ENCODE measurements around the gene GRM1.

Gene GRM1

GRCh38 chr6:146189131-146189530 is 160.3 kb downstream of the GRM1 start:
- no peak for TF ChIP-seq YY1 (IDR thresholded peaks at IDR 0.05; ENCODE audit: insufficient read depth, insufficient read length)
- TF ChIP-seq ZNF274 (IDR thresholded peaks at IDR 0.05; ENCODE audit: low read depth, low read length): no peak
- TF ChIP-seq SUZ12 (IDR thresholded peaks at IDR 0.05; ENCODE audit: extremely low read depth, insufficient read depth, insufficient read length): no peak
- no peak for DNase-seq (ENCODE audit: low read depth, low spot score)
- Histone ChIP-seq H3K9me3 (ENCODE audit: insufficient read depth, low read length) (no peaks in the 10 kb centered on the region), H3K4me3 (ENCODE audit: insufficient read length, low read depth) (no peak overlapping the region), H3K4me1 (ENCODE audit: insufficient read depth, insufficient read length) (no peaks in the 10 kb centered on the region), H3K36me3 (ENCODE audit: insufficient read depth, insufficient read length, low read length) (no peaks in the 10 kb centered on the region), H3K27me3 (ENCODE audit: insufficient read depth, insufficient read length) (no peaks in the 10 kb centered on the region), H3K9ac (ENCODE audit: insufficient read length, low read depth) (no peak overlapping the region)

- Histone ChIP-seq H3K4me3 (ENCODE audit: insufficient read length, low read depth) (no peak overlapping the region), H3K27me3 (ENCODE audit: insufficient read depth, insufficient read length) (no peaks in the 10 kb centered on the region), H3K36me3 (ENCODE audit: insufficient read depth, insufficient read length, low read length) (no peaks in the 10 kb centered on the region), H3K9ac (ENCODE audit: insufficient read length, low read depth) (no peak overlapping the region), H3K9me3 (ENCODE audit: insufficient read depth, low read length) (no peaks in the 10 kb centered on the region), H3K4me1 (ENCODE audit: insufficient read depth, insufficient read length) (no peaks in the 10 kb centered on the region)
- DNase-seq (ENCODE audit: low read depth, low spot score): no peak
- TF ChIP-seq YY1 (IDR thresholded peaks at IDR 0.05; ENCODE audit: insufficient read depth, insufficient read length): no peak
- TF ChIP-seq ZNF274 (IDR thresholded peaks at IDR 0.05; ENCODE audit: low read depth, low read length): no peak
- no peak for TF ChIP-seq SUZ12 (IDR thresholded peaks at IDR 0.05; ENCODE audit: extremely low read depth, insufficient read depth, insufficient read length)
Observed at GRCh38 chr6:146190581-146190980, 161.7 kb downstream of the GRM1 start.

GRCh38 chr6:146191166-146191565 is 162.3 kb downstream of the GRM1 start:
- Histone ChIP-seq H3K27me3 (ENCODE audit: insufficient read depth, insufficient read length) (no peaks in the 10 kb centered on the region), H3K4me1 (ENCODE audit: insufficient read depth, insufficient read length) (no peaks in the 10 kb centered on the region)

GRCh38 chr6:146191612-146192011 is 162.8 kb downstream of the GRM1 start:
- TF ChIP-seq SUZ12 (IDR thresholded peaks at IDR 0.05; ENCODE audit: extremely low read depth, insufficient read depth, insufficient read length): no peak
- Histone ChIP-seq H3K27me3 (ENCODE audit: insufficient read depth, insufficient read length) (no peaks in the 10 kb centered on the region), H3K9me3 (ENCODE audit: insufficient read depth, low read length) (no peaks in the 10 kb centered on the region), H3K4me1 (ENCODE audit: insufficient read depth, insufficient read length) (no peaks in the 10 kb centered on the region), H3K4me3 (ENCODE audit: insufficient read length, low read depth) (no peak overlapping the region), H3K36me3 (ENCODE audit: insufficient read depth, insufficient read length, low read length) (no peaks in the 10 kb centered on the region), H3K9ac (ENCODE audit: insufficient read length, low read depth) (no peak overlapping the region)
- DNase-seq (ENCODE audit: low read depth, low spot score): no peak

More at GRCh38 chr6:146191166-146191565, 162.3 kb downstream of the GRM1 start:
- H3K9ac ChIP-seq (ENCODE audit: insufficient read length, low read depth): no peak overlapping the region
- no peak overlapping the region for H3K4me3 ChIP-seq (ENCODE audit: insufficient read length, low read depth)
- TF ChIP-seq ZNF274 (IDR thresholded peaks at IDR 0.05; ENCODE audit: low read depth, low read length): no peak
- TF ChIP-seq YY1 (IDR thresholded peaks at IDR 0.05; ENCODE audit: insufficient read depth, insufficient read length): no peak
- TF ChIP-seq SUZ12 (IDR thresholded peaks at IDR 0.05; ENCODE audit: extremely low read depth, insufficient read depth, insufficient read length): no peak
- H3K9me3 ChIP-seq (ENCODE audit: insufficient read depth, low read length): no peaks in the 10 kb centered on the region
- no peak for DNase-seq (ENCODE audit: low read depth, low spot score)
- H3K36me3 ChIP-seq (ENCODE audit: insufficient read depth, insufficient read length, low read length): no peaks in the 10 kb centered on the region

- DNase-seq (ENCODE audit: low read depth, low spot score): no peak
- H3K4me1 ChIP-seq (ENCODE audit: insufficient read depth, insufficient read length): no peaks in the 10 kb centered on the region
- no peaks in the 10 kb centered on the region for H3K36me3 ChIP-seq (ENCODE audit: insufficient read depth, insufficient read length, low read length)
- TF ChIP-seq ZNF274 (IDR thresholded peaks at IDR 0.05; ENCODE audit: low read depth, low read length): no peak
- no peak for TF ChIP-seq SUZ12 (IDR thresholded peaks at IDR 0.05; ENCODE audit: extremely low read depth, insufficient read depth, insufficient read length)
- TF ChIP-seq YY1 (IDR thresholded peaks at IDR 0.05; ENCODE audit: insufficient read depth, insufficient read length): no peak
- H3K9ac ChIP-seq (ENCODE audit: insufficient read length, low read depth): no peak overlapping the region
- no peak overlapping the region for H3K4me3 ChIP-seq (ENCODE audit: insufficient read length, low read depth)
- H3K27me3 ChIP-seq (ENCODE audit: insufficient read depth, insufficient read length): no peaks in the 10 kb centered on the region
- H3K9me3 ChIP-seq (ENCODE audit: insufficient read depth, low read length): no peaks in the 10 kb centered on the region
Observed at GRCh38 chr6:146194434-146194833, 165.6 kb downstream of the GRM1 start.

GRCh38 chr6:146200176-146200575 is 171.3 kb downstream of the GRM1 start:
- H3K36me3 ChIP-seq (ENCODE audit: insufficient read depth, insufficient read length, low read length): no peaks in the 10 kb centered on the region
- H3K4me1 ChIP-seq (ENCODE audit: insufficient read depth, insufficient read length): no peaks in the 10 kb centered on the region
- H3K9me3 ChIP-seq (ENCODE audit: insufficient read depth, low read length): no peaks in the 10 kb centered on the region
- no peak overlapping the region for H3K9ac ChIP-seq (ENCODE audit: insufficient read length, low read depth)
- H3K4me3 ChIP-seq (ENCODE audit: insufficient read length, low read depth): no peak overlapping the region
- no peak for DNase-seq (ENCODE audit: low read depth, low spot score)
- no peaks in the 10 kb centered on the region for H3K27me3 ChIP-seq (ENCODE audit: insufficient read depth, insufficient read length)
- TF ChIP-seq SUZ12 (IDR thresholded peaks at IDR 0.05; ENCODE audit: extremely low read depth, insufficient read depth, insufficient read length) (no peak), ZNF274 (IDR thresholded peaks at IDR 0.05; ENCODE audit: low read depth, low read length) (no peak), YY1 (IDR thresholded peaks at IDR 0.05; ENCODE audit: insufficient read depth, insufficient read length) (no peak)

GRCh38 chr6:146202570-146202969 is 173.7 kb downstream of the GRM1 start:
- TF ChIP-seq YY1 (IDR thresholded peaks at IDR 0.05; ENCODE audit: insufficient read depth, insufficient read length): no peak
- no peak for TF ChIP-seq SUZ12 (IDR thresholded peaks at IDR 0.05; ENCODE audit: extremely low read depth, insufficient read depth, insufficient read length)
- TF ChIP-seq ZNF274 (IDR thresholded peaks at IDR 0.05; ENCODE audit: low read depth, low read length): no peak
- Histone ChIP-seq H3K36me3 (ENCODE audit: insufficient read depth, insufficient read length, low read length) (no peaks in the 10 kb centered on the region), H3K9me3 (ENCODE audit: insufficient read depth, low read length) (no peaks in the 10 kb centered on the region), H3K27me3 (ENCODE audit: insufficient read depth, insufficient read length) (no peaks in the 10 kb centered on the region), H3K4me1 (ENCODE audit: insufficient read depth, insufficient read length) (no peaks in the 10 kb centered on the region), H3K4me3 (ENCODE audit: insufficient read length, low read depth) (no peak overlapping the region), H3K9ac (ENCODE audit: insufficient read length, low read depth) (no peak overlapping the region)
- no peak for DNase-seq (ENCODE audit: low read depth, low spot score)

GRCh38 chr6:146209942-146210341 is 181.1 kb downstream of the GRM1 start:
- Histone ChIP-seq H3K36me3 (ENCODE audit: insufficient read depth, insufficient read length, low read length) (no peaks in the 10 kb centered on the region), H3K4me1 (ENCODE audit: insufficient read depth, insufficient read length) (no peaks in the 10 kb centered on the region), H3K4me3 (ENCODE audit: insufficient read length, low read depth) (no peak overlapping the region), H3K9ac (ENCODE audit: insufficient read length, low read depth) (no peak overlapping the region), H3K9me3 (ENCODE audit: insufficient read depth, low read length) (no peaks in the 10 kb centered on the region), H3K27me3 (ENCODE audit: insufficient read depth, insufficient read length) (no peaks in the 10 kb centered on the region)
- TF ChIP-seq YY1 (IDR thresholded peaks at IDR 0.05; ENCODE audit: insufficient read depth, insufficient read length): no peak
- no peak for TF ChIP-seq SUZ12 (IDR thresholded peaks at IDR 0.05; ENCODE audit: extremely low read depth, insufficient read depth, insufficient read length)
- TF ChIP-seq ZNF274 (IDR thresholded peaks at IDR 0.05; ENCODE audit: low read depth, low read length): no peak
- no peak for DNase-seq (ENCODE audit: low read depth, low spot score)
